HEK293 (cell line): ENCODE data around the gene SLFN12L.

ENCODE experiments used
- CTCF ChIA-PET: fragments of 350-600 bp; formaldehyde crosslinking; extraction: SDS; loops from one replicate; lab custom pipeline; 2021; ENCODE audit warnings: antibody characterized with exemption; lab: Yijun Ruan, JAX
- POLR2A ChIA-PET: fragments of 300-600 bp; formaldehyde crosslinking; extraction: SDS; loops from one replicate; lab custom pipeline; 2020; ENCODE audit warnings: antibody characterized with exemption, inconsistent platforms; lab: Yijun Ruan, JAX
- H3K27ac ChIP-seq: fragments of 200-500 bp; sonication (Bioruptor generic); 2 replicates; pipeline ENCODE4 v1.5.1; 2014; ENCODE audit warnings: low read depth, low read length, control low read depth, inconsistent platforms; ENCODE audit errors: extremely low read depth
- H3K36me3 ChIP-seq, 2 experiments: fragments of 200-500 bp in 1 of 2; sonication (Bioruptor generic) in 1 of 2; 1 replicate in 1 of 2; 2 replicates in 1 of 2; pipeline ENCODE4 v1.5.1; 2014 to 2017; ENCODE audit warnings: inconsistent platforms in 2 of 2, low read length in 2 of 2; ENCODE audit not compliant: control insufficient read depth in 2 of 2, insufficient read depth in 1 of 2
- H3K4me1 ChIP-seq: fragments of 200-500 bp; sonication (Bioruptor generic); 2 replicates; pipeline ENCODE4 v1.5.1; 2014; ENCODE audit warnings: mild to moderate bottlenecking, low read length, inconsistent platforms; ENCODE audit not compliant: control insufficient read depth, insufficient read depth
- H3K4me3 ChIP-seq: 2 replicates; pipeline ENCODE4 v1.5.1; 2011; ENCODE audit warnings: low read depth, mild to moderate bottlenecking, control low read depth, low read length, moderate library complexity
- H3K9me3 ChIP-seq: fragments of 200-500 bp; sonication (Bioruptor generic); 2 replicates; pipeline ENCODE4 v1.5.1; 2014; ENCODE audit warnings: low read depth, low read length, inconsistent platforms; ENCODE audit not compliant: control insufficient read depth, insufficient read depth
- BCL11A ChIP-seq: fragments of 450-650 bp; formaldehyde crosslinking; IDR thresholded peaks from 2 replicates; pipeline ENCODE4 v1.5.1; 2016; ENCODE audit warnings: low read depth, missing biosample characterization, missing genetic modification characterization
- EGR2 ChIP-seq: fragments of 450-650 bp; formaldehyde crosslinking; IDR thresholded peaks from 2 replicates; pipeline ENCODE4 v1.5.1; 2016; ENCODE audit warnings: low read depth, missing biosample characterization, missing genetic modification characterization
- GFI1B ChIP-seq: fragments of 450-650 bp; formaldehyde crosslinking; IDR thresholded peaks from 2 replicates; pipeline ENCODE4 v1.5.1; 2016; ENCODE audit warnings: missing biosample characterization, missing genetic modification characterization
- OSR2 ChIP-seq: fragments of 450-650 bp; formaldehyde crosslinking; IDR thresholded peaks from 2 replicates; pipeline ENCODE4 v1.5.1; 2016; ENCODE audit warnings: missing biosample characterization, missing genetic modification characterization
- SCRT1 ChIP-seq: fragments of 450-650 bp; formaldehyde crosslinking; IDR thresholded peaks from 2 replicates; pipeline ENCODE4 v1.5.1; 2016; ENCODE audit warnings: missing biosample characterization, missing genetic modification characterization, borderline replicate concordance
- SCRT2 ChIP-seq: fragments of 450-650 bp; formaldehyde crosslinking; IDR thresholded peaks from 2 replicates; pipeline ENCODE4 v1.5.1; 2016; ENCODE audit warnings: missing biosample characterization, missing genetic modification characterization
- SP2 ChIP-seq: fragments of 450-650 bp; formaldehyde crosslinking; IDR thresholded peaks from 2 replicates; pipeline ENCODE4 v1.5.1; 2016; ENCODE audit warnings: missing biosample characterization, missing genetic modification characterization
- SP3 ChIP-seq: fragments of 450-650 bp; formaldehyde crosslinking; IDR thresholded peaks from 2 replicates; pipeline ENCODE4 v1.5.1; 2016; ENCODE audit warnings: missing biosample characterization, missing genetic modification characterization
- ZBTB20 ChIP-seq: fragments of 450-650 bp; formaldehyde crosslinking; IDR thresholded peaks from 2 replicates; pipeline ENCODE4 v1.5.1; 2016; ENCODE audit warnings: missing biosample characterization, missing genetic modification characterization
- ZEB2 ChIP-seq: fragments of 450-650 bp; formaldehyde crosslinking; IDR thresholded peaks from 2 replicates; pipeline ENCODE4 v1.5.1; 2016; ENCODE audit warnings: missing biosample characterization, missing genetic modification characterization
- ZNF112 ChIP-seq: fragments of 450-650 bp; formaldehyde crosslinking; IDR thresholded peaks from 2 replicates; pipeline ENCODE4 v1.5.0; 2017; ENCODE audit warnings: missing biosample characterization, missing genetic modification characterization
- ZNF114 ChIP-seq: fragments of 450-650 bp; formaldehyde crosslinking; IDR thresholded peaks from 2 replicates; pipeline ENCODE4 v1.5.0; 2017; ENCODE audit warnings: missing biosample characterization, missing genetic modification characterization
- ZNF174 ChIP-seq: fragments of 450-650 bp; formaldehyde crosslinking; IDR thresholded peaks from 2 replicates; pipeline ENCODE4 v1.5.0; 2017; ENCODE audit warnings: missing biosample characterization, mild to moderate bottlenecking, missing genetic modification characterization
- ZNF239 ChIP-seq: fragments of 450-650 bp; formaldehyde crosslinking; IDR thresholded peaks from 2 replicates; pipeline ENCODE4 v1.5.1; 2016; ENCODE audit warnings: missing biosample characterization, missing genetic modification characterization
- ZNF341 ChIP-seq: fragments of 450-650 bp; formaldehyde crosslinking; IDR thresholded peaks from 2 replicates; pipeline ENCODE4; 2016; ENCODE audit warnings: low read depth, missing biosample characterization, missing genetic modification characterization
- ZNF354C ChIP-seq: fragments of 450-650 bp; formaldehyde crosslinking; IDR thresholded peaks from 2 replicates; pipeline ENCODE4 v1.5.1; 2016; ENCODE audit warnings: missing biosample characterization, missing genetic modification characterization, low read depth, borderline replicate concordance
- ZNF362 ChIP-seq: fragments of 450-650 bp; formaldehyde crosslinking; IDR thresholded peaks from 2 replicates; pipeline ENCODE4 v1.5.1; 2016; ENCODE audit warnings: missing biosample characterization, missing genetic modification characterization
- ZNF366 ChIP-seq: fragments of 450-650 bp; formaldehyde crosslinking; conservative IDR thresholded peaks from 2 replicates; pipeline ENCODE4 v1.5.1; 2016; ENCODE audit warnings: missing biosample characterization, missing genetic modification characterization
- ZNF391 ChIP-seq: fragments of 450-650 bp; formaldehyde crosslinking; IDR thresholded peaks from 2 replicates; pipeline ENCODE4 v1.5.1; 2016; ENCODE audit warnings: low read depth, missing biosample characterization, missing genetic modification characterization, borderline replicate concordance
- ZNF394 ChIP-seq: fragments of 450-650 bp; formaldehyde crosslinking; IDR thresholded peaks from 2 replicates; pipeline ENCODE4 v1.5.1; 2016; ENCODE audit warnings: missing biosample characterization, missing genetic modification characterization, mild to moderate bottlenecking, moderate library complexity, borderline replicate concordance
- ZNF433 ChIP-seq: fragments of 450-650 bp; formaldehyde crosslinking; IDR thresholded peaks from 2 replicates; pipeline ENCODE4 v1.5.1; 2016; ENCODE audit warnings: missing biosample characterization, missing genetic modification characterization, low read depth
- ZNF510 ChIP-seq: fragments of 450-650 bp; formaldehyde crosslinking; IDR thresholded peaks from 2 replicates; pipeline ENCODE4 v1.5.1; 2018; ENCODE audit warnings: mild to moderate bottlenecking, missing genetic modification characterization, missing biosample characterization; ENCODE audit not compliant: insufficient replicate concordance
- ZNF645 ChIP-seq: fragments of 450-650 bp; formaldehyde crosslinking; IDR thresholded peaks from 2 replicates; pipeline ENCODE4; 2016; ENCODE audit warnings: missing biosample characterization, missing genetic modification characterization
- ZNF704 ChIP-seq: fragments of 450-650 bp; formaldehyde crosslinking; IDR thresholded peaks from 2 replicates; pipeline ENCODE4 v1.5.1; 2016; ENCODE audit warnings: missing biosample characterization, missing genetic modification characterization
- ZNF776 ChIP-seq: fragments of 450-650 bp; formaldehyde crosslinking; IDR thresholded peaks from 2 replicates; pipeline ENCODE4 v1.5.0; 2017; ENCODE audit warnings: missing biosample characterization, missing genetic modification characterization, borderline replicate concordance
- ZSCAN16 ChIP-seq: fragments of 450-650 bp; formaldehyde crosslinking; IDR thresholded peaks from 2 replicates; pipeline ENCODE4 v1.5.1; 2016; ENCODE audit warnings: missing biosample characterization, missing genetic modification characterization
- TF ChIP-seq, protein P1 (sequence below): fragments of 450-650 bp; formaldehyde crosslinking; IDR thresholded peaks from 2 replicates; pipeline ENCODE4 v1.5.1; 2017; ENCODE audit warnings: missing biosample characterization, missing genetic modification characterization
- TF ChIP-seq, protein P2 (sequence below): fragments of 450-650 bp; formaldehyde crosslinking; IDR thresholded peaks from 2 replicates; pipeline ENCODE4 v1.5.1; 2017; ENCODE audit warnings: missing biosample characterization, missing genetic modification characterization

The SLFN12L gene

DNA sequence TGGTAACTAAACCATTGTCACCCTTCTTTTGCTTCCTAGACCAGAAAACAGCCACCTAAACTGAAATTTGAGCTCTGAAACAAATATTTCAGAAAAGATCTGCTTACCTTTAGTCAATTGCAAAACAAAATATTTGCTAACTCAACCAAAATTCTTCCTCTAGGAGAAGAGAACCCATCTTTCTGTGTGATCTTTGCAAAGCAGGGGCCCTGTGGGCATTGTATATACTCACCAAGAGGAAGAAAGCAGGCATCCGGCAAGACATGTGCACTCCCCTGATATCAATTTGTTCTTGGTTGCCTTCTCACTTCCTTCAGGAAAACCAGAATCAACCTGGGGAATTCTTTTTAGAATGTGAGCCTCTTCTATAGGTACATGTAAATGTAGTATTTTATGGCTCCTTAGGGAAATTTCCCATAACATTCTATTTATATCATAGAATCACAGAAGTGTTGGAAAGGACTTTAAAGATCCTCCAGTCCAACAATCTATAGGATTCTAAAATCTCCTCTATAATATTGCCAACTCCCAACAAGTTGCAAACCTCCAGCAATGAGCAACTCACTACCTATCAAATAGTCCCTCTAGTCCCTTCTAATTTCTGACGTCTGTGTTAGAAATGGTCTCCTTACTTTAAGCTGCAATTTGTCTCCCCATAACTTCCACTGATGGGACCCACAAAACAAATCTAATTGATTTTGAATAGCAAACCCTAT, 22.2 kb upstream of the SLFN12L start:
- Histone ChIP-seq H3K27ac (no peak overlapping the region), H3K4me1 (no peaks in the 10 kb centered on the region), H3K4me3 (no peak overlapping the region), H3K36me3 (no peaks in the 10 kb centered on the region), H3K9me3 (no peaks in the 10 kb centered on the region)
- TF ChIP-seq ZBTB20 (tag by site-specific recombination) (no peak), ZNF112 (tag by site-specific recombination) (no peak), ZNF114 (tag by site-specific recombination) (no peak), ZEB2 (tag by site-specific recombination) (no peak), ZNF354C (tag by site-specific recombination) (no peak), OSR2 (tag by site-specific recombination) (no peak), SCRT2 (no peak), ZNF362 (tag by site-specific recombination) (no peak), ZSCAN16 (no peak), ZNF341 (tag by site-specific recombination) (no peak), EGR2 (tag by site-specific recombination) (no peak), SCRT1 (no peak), ZNF366 (tag by site-specific recombination) (no peak), ZNF510 (no peak), ZNF645 (tag by site-specific recombination) (no peak), SP3 (no peak), GFI1B (tag by site-specific recombination) (no peak)
- TF ChIP-seq, protein P1, sequence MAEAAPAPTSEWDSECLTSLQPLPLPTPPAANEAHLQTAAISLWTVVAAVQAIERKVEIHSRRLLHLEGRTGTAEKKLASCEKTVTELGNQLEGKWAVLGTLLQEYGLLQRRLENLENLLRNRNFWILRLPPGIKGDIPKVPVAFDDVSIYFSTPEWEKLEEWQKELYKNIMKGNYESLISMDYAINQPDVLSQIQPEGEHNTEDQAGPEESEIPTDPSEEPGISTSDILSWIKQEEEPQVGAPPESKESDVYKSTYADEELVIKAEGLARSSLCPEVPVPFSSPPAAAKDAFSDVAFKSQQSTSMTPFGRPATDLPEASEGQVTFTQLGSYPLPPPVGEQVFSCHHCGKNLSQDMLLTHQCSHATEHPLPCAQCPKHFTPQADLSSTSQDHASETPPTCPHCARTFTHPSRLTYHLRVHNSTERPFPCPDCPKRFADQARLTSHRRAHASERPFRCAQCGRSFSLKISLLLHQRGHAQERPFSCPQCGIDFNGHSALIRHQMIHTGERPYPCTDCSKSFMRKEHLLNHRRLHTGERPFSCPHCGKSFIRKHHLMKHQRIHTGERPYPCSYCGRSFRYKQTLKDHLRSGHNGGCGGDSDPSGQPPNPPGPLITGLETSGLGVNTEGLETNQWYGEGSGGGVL = no peak
- ChIA-PET POLR2A (interaction anchor here (1.4 kb wide), 1 partner anchor 8 kb away, joined by 4 read pairs; no protein-coding TSS in a partner anchor), CTCF (interaction anchor here (1.4 to 2.8 kb wide), 3 partner anchors 9 to 188 kb away, joined by 3 to 10 read pairs (median 5); no protein-coding TSS in a partner anchor)

GRCh38 chr17:35557353-35557752, 19.9 kb upstream of the SLFN12L start:
- H3K4me3 ChIP-seq = no peak overlapping the region
- ChIA-PET POLR2A (no interaction called here), CTCF (interaction anchor here (0.8 kb wide), 1 partner anchor 386 kb away, joined by 3 read pairs; no protein-coding TSS in a partner anchor)
- H3K27ac ChIP-seq = no peak overlapping the region
- H3K36me3 ChIP-seq = no peaks in the 10 kb centered on the region
- no peaks in the 10 kb centered on the region for H3K9me3 ChIP-seq
- no peaks in the 10 kb centered on the region for H3K4me1 ChIP-seq
- TF ChIP-seq ZNF362 (tag by site-specific recombination) (no peak), ZNF174 (tag by site-specific recombination) (no peak), ZNF394 (no peak), SP2 (tag by site-specific recombination) (no peak), ZNF433 (tag by site-specific recombination) (no peak), ZNF704 (tag by site-specific recombination) (no peak), BCL11A (no peak), ZNF239 (tag by site-specific recombination) (no peak), ZNF776 (tag by site-specific recombination) (no peak), ZNF391 (tag by site-specific recombination) (no peak)
- TF ChIP-seq, protein P2, sequence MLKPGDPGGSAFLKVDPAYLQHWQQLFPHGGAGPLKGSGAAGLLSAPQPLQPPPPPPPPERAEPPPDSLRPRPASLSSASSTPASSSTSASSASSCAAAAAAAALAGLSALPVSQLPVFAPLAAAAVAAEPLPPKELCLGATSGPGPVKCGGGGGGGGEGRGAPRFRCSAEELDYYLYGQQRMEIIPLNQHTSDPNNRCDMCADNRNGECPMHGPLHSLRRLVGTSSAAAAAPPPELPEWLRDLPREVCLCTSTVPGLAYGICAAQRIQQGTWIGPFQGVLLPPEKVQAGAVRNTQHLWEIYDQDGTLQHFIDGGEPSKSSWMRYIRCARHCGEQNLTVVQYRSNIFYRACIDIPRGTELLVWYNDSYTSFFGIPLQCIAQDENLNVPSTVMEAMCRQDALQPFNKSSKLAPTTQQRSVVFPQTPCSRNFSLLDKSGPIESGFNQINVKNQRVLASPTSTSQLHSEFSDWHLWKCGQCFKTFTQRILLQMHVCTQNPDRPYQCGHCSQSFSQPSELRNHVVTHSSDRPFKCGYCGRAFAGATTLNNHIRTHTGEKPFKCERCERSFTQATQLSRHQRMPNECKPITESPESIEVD (tag by site-specific recombination) = no peak
